Right lobe of liver (tissue), 4 donors: ENCODE data around the gene C12orf56.

ENCODE experiments used
- POLR2A ChIP-seq: fragments of 450-650 bp; IDR thresholded peaks from one replicate; pipeline ENCODE4 v1.6.1; 2017; ENCODE audit warnings: antibody characterized with exemption, mild to moderate bottlenecking
- TF ChIP-seq, protein P1 (sequence below), 4 donors: fragments of 200-600 bp in 3 of 4; fragments of 450-650 bp in 1 of 4; IDR thresholded peaks; one replicate each; pipeline versions ENCODE4 v1.5.1 to v1.8.0; 2016 to 2022; ENCODE audit warnings: antibody characterized with exemption in 4 of 4, mild to moderate bottlenecking in 2 of 4
- donor health status: DM: no; HTN: no; CAD: no.
- donor health status: DM: no; HTN: no; CAD: no.
- donor health status: DM: no; HTN: yes; CAD: no.

DNA sequence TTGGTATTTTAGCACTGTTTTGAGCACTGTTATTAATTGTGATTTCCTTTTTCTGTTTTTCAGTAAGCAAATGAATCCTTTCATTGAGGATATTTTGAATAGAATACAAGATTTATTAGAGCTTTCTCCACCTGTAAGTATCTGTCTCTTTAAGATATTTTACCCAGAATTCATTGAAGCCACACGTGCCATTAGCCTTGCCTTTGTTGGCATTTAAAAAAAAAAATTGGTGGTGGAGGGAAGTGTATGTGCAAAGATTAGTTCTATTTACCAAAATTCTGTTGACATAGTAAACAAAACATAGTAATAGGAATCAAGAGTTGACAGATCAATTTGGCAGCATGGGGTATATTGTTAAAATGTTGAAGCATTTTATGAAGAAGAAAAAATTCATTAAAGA lies 37.4 kb upstream of the C12orf56 start:
- TF ChIP-seq, protein P1, sequence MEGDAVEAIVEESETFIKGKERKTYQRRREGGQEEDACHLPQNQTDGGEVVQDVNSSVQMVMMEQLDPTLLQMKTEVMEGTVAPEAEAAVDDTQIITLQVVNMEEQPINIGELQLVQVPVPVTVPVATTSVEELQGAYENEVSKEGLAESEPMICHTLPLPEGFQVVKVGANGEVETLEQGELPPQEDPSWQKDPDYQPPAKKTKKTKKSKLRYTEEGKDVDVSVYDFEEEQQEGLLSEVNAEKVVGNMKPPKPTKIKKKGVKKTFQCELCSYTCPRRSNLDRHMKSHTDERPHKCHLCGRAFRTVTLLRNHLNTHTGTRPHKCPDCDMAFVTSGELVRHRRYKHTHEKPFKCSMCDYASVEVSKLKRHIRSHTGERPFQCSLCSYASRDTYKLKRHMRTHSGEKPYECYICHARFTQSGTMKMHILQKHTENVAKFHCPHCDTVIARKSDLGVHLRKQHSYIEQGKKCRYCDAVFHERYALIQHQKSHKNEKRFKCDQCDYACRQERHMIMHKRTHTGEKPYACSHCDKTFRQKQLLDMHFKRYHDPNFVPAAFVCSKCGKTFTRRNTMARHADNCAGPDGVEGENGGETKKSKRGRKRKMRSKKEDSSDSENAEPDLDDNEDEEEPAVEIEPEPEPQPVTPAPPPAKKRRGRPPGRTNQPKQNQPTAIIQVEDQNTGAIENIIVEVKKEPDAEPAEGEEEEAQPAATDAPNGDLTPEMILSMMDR (IDR thresholded peaks at IDR 0.05): no peak
- no peak for TF ChIP-seq POLR2A
